ENCODE measurements around the gene TMBIM6.
"Not testable (repeated sequence)": the region's sequence is repeated elsewhere in the genome, so short reads cannot be mapped to it uniquely, and the experiment has no call there.

Gene TMBIM6, protein sequence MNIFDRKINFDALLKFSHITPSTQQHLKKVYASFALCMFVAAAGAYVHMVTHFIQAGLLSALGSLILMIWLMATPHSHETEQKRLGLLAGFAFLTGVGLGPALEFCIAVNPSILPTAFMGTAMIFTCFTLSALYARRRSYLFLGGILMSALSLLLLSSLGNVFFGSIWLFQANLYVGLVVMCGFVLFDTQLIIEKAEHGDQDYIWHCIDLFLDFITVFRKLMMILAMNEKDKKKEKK

DNA sequence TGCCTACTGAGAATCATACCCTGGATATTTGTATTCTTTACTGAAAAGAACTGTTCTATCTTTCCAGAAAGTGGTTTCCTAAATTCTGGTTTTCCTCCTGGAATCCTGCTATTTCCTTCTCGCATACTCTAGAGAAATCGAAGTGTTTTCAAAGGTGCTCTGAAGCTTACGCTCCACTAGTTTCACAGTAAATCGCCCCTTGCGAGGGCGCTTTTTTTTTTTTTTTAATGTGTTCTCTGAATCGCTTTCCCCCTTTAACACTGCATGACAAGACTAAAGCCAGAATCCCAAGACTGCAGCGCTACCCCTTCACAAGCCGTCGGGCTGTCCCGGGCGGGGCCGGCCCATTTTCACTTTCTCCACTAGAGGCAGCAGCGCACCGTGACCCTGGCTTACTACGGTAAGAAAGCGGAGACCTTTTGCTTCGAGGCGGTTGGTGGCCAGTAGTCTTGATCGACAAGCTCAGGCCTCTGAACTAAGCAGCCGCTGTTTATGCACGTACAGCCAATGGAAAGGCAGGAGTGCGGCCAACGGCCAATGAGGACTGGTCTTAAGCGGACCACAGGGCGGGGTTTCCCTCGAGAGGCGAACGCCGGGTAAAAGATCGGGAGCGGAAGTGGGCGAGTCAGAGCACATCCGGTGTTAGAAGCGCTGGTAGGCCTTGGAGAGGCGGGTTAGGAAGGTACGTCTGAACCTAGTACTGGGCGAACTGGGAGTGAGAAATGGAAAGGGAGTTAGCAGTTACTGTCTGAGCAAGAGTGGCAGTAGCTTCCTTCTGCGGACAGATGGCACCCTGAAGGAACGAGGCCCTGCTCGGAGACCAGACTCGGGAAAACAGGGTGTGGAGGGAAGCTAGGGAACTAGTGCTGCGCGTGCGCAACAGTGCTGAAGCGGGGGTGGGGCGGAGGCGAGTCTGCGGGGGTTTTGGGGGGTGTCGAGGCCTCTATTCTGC is at the start of gene TMBIM6:
TSS of gene TMBIM6 (plus strand) at position 628 of the 952 bp plus-strand sequence. CDS start 10,937 bp downstream, outside the sequence.
- intact Hi-C loops (cut with DNase I) = loop anchor here (1.0 to 5.0 kb wide), 2 partner anchors 34 to 68 kb away; partner anchors contain the start of gene FMNL3
- DNase-seq = peak; percentile 98 to 100 (median 100)

DNA sequence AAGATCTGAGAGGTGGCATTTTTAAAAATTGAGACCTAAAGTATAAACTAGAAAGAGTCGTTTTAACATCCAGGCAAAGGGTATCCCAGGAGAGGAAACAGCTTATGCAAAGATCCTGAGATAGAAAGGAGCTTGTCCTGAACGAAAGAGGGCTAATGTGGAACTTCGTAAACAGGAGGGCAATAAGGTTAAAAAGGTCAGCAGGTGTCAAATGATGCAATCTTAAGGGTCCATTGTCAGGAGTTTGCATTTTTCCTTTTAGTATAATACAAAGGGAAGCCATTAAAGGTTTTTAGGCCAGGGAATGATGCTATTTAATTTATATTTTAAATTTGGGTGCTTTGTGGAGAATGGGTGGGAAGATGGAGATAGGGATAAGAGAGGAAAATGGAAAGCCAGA is 48.5 kb upstream of the TMBIM6 start:
- intact Hi-C loops (cut with DNase I) = no loop called here
- DNase-seq = no peak

DNA sequence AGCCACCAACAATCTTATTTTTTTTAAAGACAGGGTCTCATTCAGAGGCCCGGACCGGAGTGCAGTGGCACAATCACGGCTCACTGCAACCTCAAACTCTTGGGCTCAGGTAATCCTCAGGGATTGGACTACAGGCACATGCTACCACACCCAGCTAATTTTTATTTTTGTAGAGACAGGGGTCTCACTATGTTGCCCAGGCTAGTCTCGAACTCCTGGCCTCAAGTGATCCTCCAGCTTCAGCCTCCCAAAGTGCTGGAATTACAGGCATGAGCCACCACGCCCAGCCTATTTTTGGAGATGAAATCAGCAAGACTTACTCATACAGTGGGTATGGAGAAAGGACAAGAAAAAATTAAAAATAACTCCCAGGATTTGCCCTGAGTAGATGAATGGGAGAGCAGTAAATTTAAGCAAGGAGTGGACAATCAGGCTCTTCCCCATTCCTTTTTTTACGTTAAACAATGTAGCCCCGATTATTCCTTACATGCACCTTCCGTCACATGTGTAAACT is 47.4 kb upstream of the TMBIM6 start:
- no peak for DNase-seq
- intact Hi-C loops (cut with DNase I) = no loop called here

DNA sequence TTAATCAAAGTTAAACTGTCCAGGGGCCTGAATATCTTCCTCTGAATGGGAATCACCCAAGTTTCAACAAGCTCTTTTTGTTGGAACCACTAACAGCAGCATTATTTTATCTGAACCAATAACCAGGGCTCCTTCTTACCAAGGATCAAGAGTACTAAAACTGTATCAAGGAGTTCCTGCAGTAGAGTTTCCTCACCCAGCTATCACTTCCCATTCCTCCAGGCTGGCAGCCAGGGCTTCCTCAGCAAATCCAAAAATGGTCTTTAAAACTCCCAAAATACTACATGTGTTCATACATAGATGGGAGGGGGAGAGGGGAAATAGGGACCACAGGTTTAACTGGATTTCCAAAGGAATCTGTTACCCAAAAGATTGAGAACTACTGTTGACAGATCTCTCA is 44.6 kb upstream of the TMBIM6 start:
- intact Hi-C loops (cut with DNase I) = no loop called here
- no peak for DNase-seq

DNA sequence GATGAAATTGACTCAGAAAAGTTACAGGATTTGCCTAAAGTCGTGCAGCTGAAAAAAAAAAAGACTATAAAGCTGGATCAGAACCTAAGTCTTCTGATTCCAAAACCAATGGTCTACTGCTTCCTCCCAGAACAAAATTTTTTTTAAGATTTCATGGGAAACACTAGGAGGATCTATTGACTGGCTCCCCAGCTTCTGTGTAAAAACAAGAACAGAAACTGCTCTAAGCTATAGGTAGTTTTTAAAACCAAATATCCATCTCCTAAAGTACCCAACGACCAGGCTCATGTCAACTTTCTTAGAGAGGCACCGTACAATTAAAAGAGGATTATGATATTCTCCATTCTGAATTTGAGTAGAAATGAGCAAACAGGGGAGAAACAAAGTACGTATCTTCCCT is 43.5 kb upstream of the TMBIM6 start:
- intact Hi-C loops (cut with DNase I) = no loop called here
- no peak for DNase-seq

- intact Hi-C loops (cut with DNase I) = no loop called here
- no peak for DNase-seq
Measured at GRCh38 chr12:49698619-49699545, 42.5 kb upstream of the TMBIM6 start.

- intact Hi-C loops (cut with DNase I) = no loop called here
- no peak for DNase-seq
Measured at GRCh38 chr12:49702009-49702408, 39.3 kb upstream of the TMBIM6 start.

- no peak for DNase-seq
- intact Hi-C loops (cut with DNase I) = no loop called here
Measured at GRCh38 chr12:49702676-49703215, 38.6 kb upstream of the TMBIM6 start.

DNA sequence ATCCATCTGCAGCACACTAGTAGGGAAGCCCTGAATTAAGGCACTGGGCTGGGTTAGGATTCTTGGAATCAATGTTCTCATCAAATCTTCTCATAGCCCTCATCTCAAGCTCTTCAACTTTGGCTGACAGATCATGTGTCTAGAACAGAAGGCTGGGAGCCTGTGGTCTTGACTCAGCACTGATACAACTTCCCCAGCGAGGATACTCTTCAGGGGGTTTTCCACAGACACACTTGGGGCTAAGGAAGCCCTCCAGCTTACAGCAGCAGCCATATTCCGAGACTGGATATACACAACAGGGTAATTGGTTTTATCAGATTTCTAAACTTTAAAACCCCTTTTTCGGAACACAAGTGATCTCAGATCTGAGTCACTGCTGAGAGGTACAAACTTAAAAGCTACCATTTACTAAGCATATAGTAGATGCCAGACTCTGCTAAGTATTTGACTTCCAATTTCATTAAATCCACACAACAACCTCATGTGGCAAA is 37.7 kb upstream of the TMBIM6 start:
- intact Hi-C loops (cut with DNase I) = no loop called here
- no peak for DNase-seq

DNA sequence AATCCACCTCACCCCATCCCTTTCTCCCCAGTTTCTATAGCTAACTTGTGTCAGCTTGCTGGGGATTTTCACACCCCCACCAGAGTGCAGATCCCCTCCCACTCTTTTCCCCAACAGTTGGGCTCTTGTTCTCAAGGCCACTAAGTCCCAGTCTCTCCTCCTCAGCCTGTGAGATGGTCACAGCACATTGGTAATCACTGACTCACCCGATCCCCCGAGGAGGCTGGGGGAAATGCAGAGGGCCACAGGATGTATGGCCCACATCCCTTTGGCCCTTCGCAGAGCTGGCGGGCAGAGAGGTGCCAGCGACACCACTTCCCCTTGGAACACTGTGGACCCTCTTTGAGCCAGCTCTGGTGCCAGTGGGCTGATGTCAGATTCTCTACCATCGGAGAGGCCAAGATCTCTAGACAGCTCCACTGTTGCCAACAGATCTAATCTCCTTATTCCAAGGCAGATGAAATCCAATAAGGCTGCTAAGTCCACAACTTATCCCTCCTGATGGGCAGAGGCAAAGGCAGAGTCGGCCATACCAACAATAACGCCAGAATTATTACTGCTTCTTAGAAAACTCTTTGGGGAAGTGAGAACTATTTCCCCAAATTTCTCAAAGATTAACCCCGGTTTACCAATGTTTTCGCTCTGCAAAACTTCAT is 35.8 kb upstream of the TMBIM6 start:
- intact Hi-C loops (cut with DNase I) = loop anchor here (5.0 kb wide), 1 partner anchor 37 kb away; the partner anchor contains the start of gene TMBIM6
- peak in 6 of 10 donors; percentile 12 to 80 (median 22) for DNase-seq

- DNase-seq = peak; percentile 13 to 91 (median 48)
- intact Hi-C loops (cut with DNase I) = loop anchor here (1.0 to 5.0 kb wide), 3 partner anchors 33 to 62 kb away; partner anchors contain the start of gene TMBIM6
Measured at GRCh38 chr12:49706351-49707127, 34.8 kb upstream of the TMBIM6 start.

DNA sequence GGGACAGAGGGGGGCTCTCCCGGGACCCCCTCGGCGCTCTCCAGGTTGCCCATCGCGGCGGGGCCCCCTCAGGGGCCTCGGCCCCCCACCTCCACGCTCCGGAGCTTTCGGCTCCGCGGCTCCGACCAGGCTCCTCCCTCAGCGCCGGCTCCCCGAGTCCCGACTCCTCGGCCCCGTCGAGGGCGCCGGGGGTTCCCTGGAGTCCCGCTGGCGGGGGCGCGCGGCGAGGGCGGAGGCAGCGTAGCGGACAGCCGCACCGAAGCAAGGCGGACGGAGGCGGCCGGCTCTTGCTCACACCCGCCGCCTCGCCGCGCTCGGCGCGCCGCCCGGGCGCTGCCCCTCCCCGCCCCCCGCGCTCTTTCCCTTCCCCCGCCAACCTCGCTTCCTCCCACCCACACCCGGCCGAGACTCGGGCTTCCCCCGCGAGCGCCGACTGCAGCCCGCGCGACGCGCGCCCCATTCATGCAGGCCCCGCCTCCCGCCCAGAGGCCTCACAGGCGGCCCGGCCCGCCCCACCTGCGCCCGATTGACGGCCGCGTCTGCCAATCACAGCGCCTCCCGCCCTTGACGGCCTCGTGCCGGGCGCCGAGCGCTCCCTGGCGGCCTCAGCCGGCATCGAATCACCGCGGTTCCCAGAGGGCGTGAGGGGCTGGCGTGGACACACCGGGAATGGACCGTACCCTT is 34.1 kb upstream of the TMBIM6 start, which contains the start of gene FMNL3:
TSS of gene FMNL3 (minus strand) at position 278 of the 684 bp plus-strand sequence. CDS start at position 53, 225 bp downstream.
- intact Hi-C loops (cut with DNase I) = loop anchor here (1.0 to 5.0 kb wide), 3 partner anchors 34 to 63 kb away; partner anchors contain the start of gene TMBIM6
- peak; percentile 95 to 100 (median 98) for DNase-seq

DNA sequence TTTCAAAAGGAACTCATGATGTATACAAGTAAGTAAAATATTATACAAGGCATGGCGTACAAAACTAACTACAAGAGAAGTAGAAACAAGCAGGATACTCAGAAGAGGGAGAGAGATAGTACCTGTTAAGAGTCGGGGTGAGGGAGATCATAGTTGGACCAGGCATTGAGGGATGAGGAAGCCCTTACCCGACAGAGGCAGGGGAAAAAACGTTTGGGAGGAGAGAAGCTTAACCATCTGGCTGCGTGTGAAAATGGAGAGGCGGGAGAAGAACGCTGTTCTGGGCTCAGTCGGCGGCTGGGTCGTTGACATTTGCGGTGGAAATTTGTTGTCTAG is 33.6 kb upstream of the TMBIM6 start:
- DNase-seq = no peak
- intact Hi-C loops (cut with DNase I) = loop anchor here (1.0 to 5.0 kb wide), 3 partner anchors 34 to 63 kb away; partner anchors contain the start of gene TMBIM6

DNA sequence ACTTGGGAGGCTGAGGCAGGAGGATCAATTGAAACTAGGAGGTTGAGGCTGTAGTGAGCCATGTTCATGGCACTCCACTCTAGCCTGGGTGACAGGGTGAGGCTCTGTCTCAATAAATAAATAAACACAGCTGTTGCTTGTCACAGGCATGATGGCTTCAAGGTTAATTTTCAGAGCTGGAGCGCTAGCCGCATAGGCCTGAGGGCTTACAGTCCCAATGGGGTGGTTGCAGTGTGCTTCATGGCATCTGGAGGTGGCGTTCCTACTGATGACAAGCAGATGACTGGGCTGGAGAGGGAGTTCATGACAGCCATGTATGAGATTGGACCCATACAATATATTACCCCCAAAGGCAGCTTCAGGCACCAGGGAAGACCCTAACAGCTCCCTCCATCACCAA is 32.5 kb upstream of the TMBIM6 start:
- DNase-seq = no peak
- intact Hi-C loops (cut with DNase I) = loop anchor here (5.0 kb wide), 1 partner anchor 33 kb away; the partner anchor contains the start of gene TMBIM6

- DNase-seq; intact Hi-C loops (cut with DNase I): not testable (repeated sequence)
Measured at GRCh38 chr12:49713952-49714351, 27.4 kb upstream of the TMBIM6 start.

GRCh38 chr12:49716553-49716952 is 24.8 kb upstream of the TMBIM6 start:
- intact Hi-C loops (cut with DNase I) = no loop called here
- DNase-seq = no peak

DNA sequence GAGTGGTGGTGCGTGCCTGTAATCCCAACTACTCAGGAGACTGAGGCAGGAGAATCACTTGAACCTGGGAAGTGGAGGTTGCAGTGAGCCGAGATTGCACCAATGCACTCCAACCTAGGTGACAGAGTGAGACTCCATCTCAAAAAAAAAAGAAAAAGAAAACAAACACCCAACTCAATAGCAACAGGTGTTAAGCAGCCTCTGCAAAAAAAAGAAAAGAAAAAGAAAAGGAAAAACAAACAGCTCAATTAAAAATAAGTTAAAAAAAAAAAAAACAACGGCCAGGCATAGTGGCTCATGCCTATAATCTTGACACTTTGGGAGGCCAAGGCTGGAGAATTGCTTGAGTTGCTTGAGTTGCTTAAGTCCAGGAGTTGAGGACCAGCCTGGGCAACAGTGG is 23.6 kb upstream of the TMBIM6 start:
- intact Hi-C loops (cut with DNase I); DNase-seq: not testable (repeated sequence)
